Smooth muscle cell (in vitro differentiated cells): Measurements from ENCODE around the gene AAGAB. TPM values are rescaled to one million over a fixed set of nuclear protein-coding genes. Genes with fewer than 3 reads are reported as not detected.
A peak's percentile ranks its signal among the peaks of the same experiment; 100 is the strongest.

Experiments
- DNase-seq: peaks from one replicate; lab custom pipeline; 2025; ENCODE audit not compliant: unreplicated experiment; lab: John Stamatoyannopoulos, UW
- H2AFZ ChIP-seq: fragments of 200-600 bp; sonication (generic); 2 replicates; pipeline ENCODE4 v1.6.0; 2016; ENCODE audit warnings: antibody characterized with exemption, low read depth, mild to moderate bottlenecking
- H3F3A ChIP-seq: fragments of 200-600 bp; sonication (generic); 2 replicates; pipeline ENCODE4 v1.6.0; 2017; ENCODE audit warnings: antibody characterized with exemption, low read depth
- H3K27ac ChIP-seq: fragments of 200-600 bp; sonication (generic); 2 replicates; pipeline ENCODE4 v1.5.1; 2016; ENCODE audit warnings: low read depth, mild to moderate bottlenecking
- H3K27me3 ChIP-seq: fragments of 200-600 bp; sonication (generic); 2 replicates; pipeline ENCODE4 v1.6.1; 2016; ENCODE audit warnings: low read depth, mild to moderate bottlenecking
- H3K36me3 ChIP-seq: fragments of 200-600 bp; sonication (generic); 2 replicates; pipeline ENCODE4 v1.5.1; 2016; ENCODE audit warnings: low read depth
- H3K4me1 ChIP-seq: fragments of 200-600 bp; sonication (generic); 2 replicates; pipeline ENCODE4 v1.5.1; 2016; ENCODE audit warnings: low read depth
- H3K4me2 ChIP-seq: fragments of 200-600 bp; sonication (generic); 2 replicates; pipeline ENCODE4 v1.6.0; 2016; ENCODE audit warnings: mild to moderate bottlenecking
- H3K4me3 ChIP-seq: fragments of 200-600 bp; sonication (generic); 2 replicates; pipeline ENCODE4 v1.5.1; 2016; ENCODE audit warnings: mild to moderate bottlenecking
- H3K79me2 ChIP-seq: fragments of 200-600 bp; sonication (generic); 2 replicates; pipeline ENCODE4 v1.6.0; 2016; ENCODE audit warnings: low read depth, mild to moderate bottlenecking
- H3K9ac ChIP-seq: fragments of 200-600 bp; sonication (generic); 2 replicates; pipeline ENCODE4 v1.6.0; 2016; ENCODE audit warnings: low read depth
- H3K9me3 ChIP-seq: fragments of 200-600 bp; sonication (generic); replicated peaks from 2 replicates; pipeline ENCODE4 v1.5.1; 2016; ENCODE audit warnings: low read depth
- H4K20me1 ChIP-seq: fragments of 200-600 bp; sonication (generic); 2 replicates; pipeline ENCODE4 v1.6.0; 2016; ENCODE audit warnings: low read depth
- WGBS: methylation state at CpG from one replicate; pipeline ENCODE4 v1.1.7; 2016; ENCODE audit warnings: low lambda C conversion rate; 5-methylcytosine and 5-hydroxymethylcytosine counted together
- polyA plus RNA-seq: library from polyadenylated mRNA; unstranded; fragments of >200 nt; fragmentation: Nextera tagmentation; extraction: Ambion mirVana; gene quantifications from 2 replicates; pipeline ENCODE4 v1.2.1, GENCODE V29; 2016
- total RNA-seq: library from RNA; depleted of rRNA; stranded (reverse); fragments of >200 nt; gene quantifications from 2 replicates; pipeline ENCODE4 v1.2.3, GENCODE V29; 2014
- TF ChIP-seq, protein P1 (sequence below): fragments of 200-600 bp; sonication (generic); IDR thresholded peaks from 2 replicates; pipeline ENCODE4 v1.5.1; 2017; ENCODE audit warnings: borderline replicate concordance, mild to moderate bottlenecking, antibody characterized with exemption; ENCODE audit not compliant: insufficient read depth, poor library complexity, severe bottlenecking

AAGAB gene
- total and polyA plus RNA-seq, 2 experiments from 2014 or later = 38.2 to 39.6 TPM

DNA sequence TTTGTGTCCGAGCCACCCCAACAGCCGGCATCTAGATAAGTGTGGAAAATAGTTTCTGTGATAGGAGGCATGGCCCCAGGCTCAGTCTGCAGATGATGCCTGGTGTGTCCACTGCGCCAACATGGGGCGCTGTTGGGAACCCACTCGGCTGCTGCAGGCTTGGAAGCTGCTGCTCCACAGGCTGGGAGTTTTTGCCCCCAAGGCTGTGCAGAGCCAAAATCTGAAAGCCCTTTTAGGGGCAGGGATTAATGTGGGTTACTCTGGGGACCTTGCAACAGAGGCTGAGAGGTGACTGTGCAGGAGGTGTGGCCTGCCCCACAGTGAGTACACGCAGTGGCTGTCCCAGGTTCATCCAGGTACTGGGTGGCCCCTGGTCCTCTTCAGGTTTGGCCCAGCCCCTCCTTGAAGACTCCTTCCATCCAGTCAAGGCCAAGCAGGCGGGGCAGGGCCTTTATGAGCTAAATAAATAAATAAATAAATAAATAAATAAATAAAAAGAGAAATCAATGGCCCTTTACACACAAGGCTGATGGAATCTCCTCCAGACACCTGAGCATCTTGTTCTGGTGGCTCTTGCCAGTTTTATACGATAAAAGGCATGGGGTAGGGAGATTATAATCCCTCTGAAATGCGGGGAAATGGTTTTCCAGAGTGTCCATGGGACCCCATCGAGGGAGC, 73.8 kb downstream of the AAGAB start:
- H2AFZ ChIP-seq = no peak overlapping the region
- no peak overlapping the region for H3K4me2 ChIP-seq
- peak overlapping the region; percentile 93 for H3K27ac ChIP-seq
- TF ChIP-seq, protein P1, sequence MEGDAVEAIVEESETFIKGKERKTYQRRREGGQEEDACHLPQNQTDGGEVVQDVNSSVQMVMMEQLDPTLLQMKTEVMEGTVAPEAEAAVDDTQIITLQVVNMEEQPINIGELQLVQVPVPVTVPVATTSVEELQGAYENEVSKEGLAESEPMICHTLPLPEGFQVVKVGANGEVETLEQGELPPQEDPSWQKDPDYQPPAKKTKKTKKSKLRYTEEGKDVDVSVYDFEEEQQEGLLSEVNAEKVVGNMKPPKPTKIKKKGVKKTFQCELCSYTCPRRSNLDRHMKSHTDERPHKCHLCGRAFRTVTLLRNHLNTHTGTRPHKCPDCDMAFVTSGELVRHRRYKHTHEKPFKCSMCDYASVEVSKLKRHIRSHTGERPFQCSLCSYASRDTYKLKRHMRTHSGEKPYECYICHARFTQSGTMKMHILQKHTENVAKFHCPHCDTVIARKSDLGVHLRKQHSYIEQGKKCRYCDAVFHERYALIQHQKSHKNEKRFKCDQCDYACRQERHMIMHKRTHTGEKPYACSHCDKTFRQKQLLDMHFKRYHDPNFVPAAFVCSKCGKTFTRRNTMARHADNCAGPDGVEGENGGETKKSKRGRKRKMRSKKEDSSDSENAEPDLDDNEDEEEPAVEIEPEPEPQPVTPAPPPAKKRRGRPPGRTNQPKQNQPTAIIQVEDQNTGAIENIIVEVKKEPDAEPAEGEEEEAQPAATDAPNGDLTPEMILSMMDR = no peak
- no peak overlapping the region for H3K4me3 ChIP-seq
- H3K9me3 ChIP-seq = no peaks in the 10 kb centered on the region
- H3K36me3 ChIP-seq = no peaks in the 10 kb centered on the region
- no peaks in the 10 kb centered on the region for H3K79me2 ChIP-seq
- 93% methylated on average over 10 of the region's 10 CpGs for WGBS
- no peaks in the 10 kb centered on the region for H3K27me3 ChIP-seq
- peaks cover 32% of the 10 kb centered on the region for H3F3A ChIP-seq
- H4K20me1 ChIP-seq = no peaks in the 10 kb centered on the region
- no peak for DNase-seq
- H3K9ac ChIP-seq = no peak overlapping the region
- peaks cover 11% of the 10 kb centered on the region for H3K4me1 ChIP-seq

DNA sequence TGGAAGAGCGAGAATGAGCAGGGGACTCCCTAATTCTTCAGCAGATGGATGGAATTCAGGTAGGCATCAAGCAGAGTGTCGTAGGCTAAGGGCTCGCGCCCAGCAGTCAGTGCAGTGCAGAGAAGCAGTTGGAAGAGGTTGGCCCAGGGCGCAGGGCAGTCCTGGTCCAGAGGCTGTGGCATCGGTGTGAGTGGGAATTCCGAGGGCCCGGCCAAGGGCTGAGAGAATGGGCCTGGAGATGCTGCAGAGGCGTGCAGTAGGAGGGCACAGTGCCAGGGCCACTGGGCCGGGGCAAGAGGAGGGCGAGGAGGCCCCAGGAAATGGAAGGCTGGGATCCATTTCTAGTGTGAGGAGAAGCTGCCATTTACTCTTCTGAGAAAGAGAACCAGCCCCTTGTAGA, 74.4 kb downstream of the AAGAB start:
- Histone ChIP-seq H3K4me3 (no peak overlapping the region), H3K9ac (no peak overlapping the region), H3K9me3 (no peaks in the 10 kb centered on the region), H3K79me2 (no peaks in the 10 kb centered on the region), H3F3A (peaks cover 36% of the 10 kb centered on the region), H3K4me1 (peaks cover 11% of the 10 kb centered on the region), H3K27me3 (no peaks in the 10 kb centered on the region), H3K36me3 (no peaks in the 10 kb centered on the region), H3K27ac (peak overlapping the region; percentile 93), H3K4me2 (no peak overlapping the region), H2AFZ (no peak overlapping the region), H4K20me1 (peaks cover 3% of the 10 kb centered on the region)
- no peak for DNase-seq
- WGBS = 97% methylated on average over 11 of the region's 11 CpGs
- TF ChIP-seq, protein P1 = no peak

DNA sequence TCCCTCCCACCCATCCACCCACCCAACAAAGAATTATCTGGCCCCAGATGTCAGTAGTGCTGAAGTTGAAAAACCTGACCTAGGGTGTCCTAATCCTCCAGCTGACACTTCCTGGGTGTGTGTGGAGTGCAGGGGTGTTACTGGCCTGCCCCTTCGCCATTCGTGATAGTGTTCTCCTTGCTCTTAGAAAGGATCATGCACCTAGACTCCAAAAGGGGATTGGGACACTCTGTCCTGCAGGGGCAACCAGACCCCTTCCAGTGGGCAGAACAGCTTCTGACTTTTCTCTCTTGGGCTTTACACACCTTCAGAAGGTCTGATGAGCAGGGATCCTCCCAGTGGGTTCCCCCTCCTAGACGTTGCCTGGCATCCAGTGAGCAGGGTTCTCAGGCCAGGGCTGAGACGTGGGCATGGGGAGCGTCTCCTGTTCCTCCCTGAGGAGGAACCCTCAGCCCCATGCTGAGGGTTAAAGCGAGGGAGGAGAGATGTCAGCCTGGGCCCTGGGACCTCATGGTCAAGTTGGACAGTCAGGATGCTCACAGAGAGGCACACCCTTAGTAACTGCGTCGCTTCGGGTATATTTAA, 75.0 kb downstream of the AAGAB start:
- TF ChIP-seq, protein P1 = no peak
- Histone ChIP-seq H3K4me1 (peaks cover 11% of the 10 kb centered on the region), H4K20me1 (peaks cover 3% of the 10 kb centered on the region), H3K9me3 (no peaks in the 10 kb centered on the region), H3K4me3 (no peak overlapping the region), H3K27me3 (no peaks in the 10 kb centered on the region), H3K9ac (peak overlapping the region; percentile 45), H3K36me3 (no peaks in the 10 kb centered on the region), H2AFZ (no peak overlapping the region), H3K79me2 (no peaks in the 10 kb centered on the region), H3K27ac (peak overlapping the region; percentile 93), H3K4me2 (peak overlapping the region; percentile 31), H3F3A (peaks cover 36% of the 10 kb centered on the region)
- WGBS = 88% methylated on average over 9 of the region's 9 CpGs
- DNase-seq = no peak
